HG03432 (cell line): ENCODE data around the gene TMEM53.

Experiments
- ATAC-seq: cut with Tn5 transposase; IDR thresholded peaks from one replicate; pipeline ENCODE4 v1.9.1; 2021; ENCODE audit warnings: mild to moderate bottlenecking, moderate library complexity; ENCODE audit not compliant: unreplicated experiment

TMEM53 gene

GRCh38 chr1:44606701-44607281 lies 67.5 kb downstream of the TMEM53 start:
- ATAC-seq: no peak

DNA sequence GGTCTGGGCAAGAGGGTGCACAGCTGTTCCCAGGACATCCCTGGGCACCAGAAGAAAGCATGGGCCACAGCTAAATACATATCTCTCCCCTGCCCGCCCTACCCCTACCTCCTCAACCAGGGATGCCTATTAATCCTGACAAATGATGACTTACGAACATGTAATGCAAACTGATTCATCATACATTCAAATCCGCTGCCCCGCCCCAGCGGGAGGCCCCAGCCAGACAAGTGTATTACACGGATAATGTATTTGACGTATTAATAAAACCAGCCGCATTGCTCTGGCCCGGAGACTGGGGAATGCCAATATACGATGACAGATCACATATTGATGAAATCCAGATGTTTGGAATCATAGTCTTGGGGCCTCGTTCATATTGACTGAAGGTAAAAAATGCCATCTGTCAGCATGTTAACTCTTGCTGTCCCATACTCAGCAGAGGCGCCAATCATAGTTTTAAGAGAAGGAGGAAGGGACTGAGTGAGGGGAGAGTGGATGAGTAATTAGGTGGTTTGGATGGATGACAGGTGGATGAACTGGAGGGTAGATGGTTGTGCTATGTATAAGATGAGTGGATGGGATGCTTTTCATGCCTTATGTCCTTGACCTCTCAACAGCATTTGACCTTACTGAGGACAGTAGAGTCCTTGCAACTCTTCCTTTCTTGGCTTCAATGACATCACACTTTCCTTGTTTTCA lies 68.2 kb downstream of the TMEM53 start:
- no peak for ATAC-seq

- no peak for ATAC-seq
Measured at GRCh38 chr1:44604157-44604955, 69.9 kb downstream of the TMEM53 start.

GRCh38 chr1:44603718-44604117 lies 70.6 kb downstream of the TMEM53 start:
- ATAC-seq: no peak
